Measurements from ENCODE around the gene PANK1. TPM values are rescaled to one million over a fixed set of nuclear protein-coding genes. Genes with fewer than 3 reads are reported as not detected.

The PANK1 gene
- total and polyA plus RNA-seq, 9 of the 15 experiments (the other 6 are each of a cell fraction or from before 2014, with no cell fraction given) = 1.7 to 10.7 (median 6.5) TPM

DNA sequence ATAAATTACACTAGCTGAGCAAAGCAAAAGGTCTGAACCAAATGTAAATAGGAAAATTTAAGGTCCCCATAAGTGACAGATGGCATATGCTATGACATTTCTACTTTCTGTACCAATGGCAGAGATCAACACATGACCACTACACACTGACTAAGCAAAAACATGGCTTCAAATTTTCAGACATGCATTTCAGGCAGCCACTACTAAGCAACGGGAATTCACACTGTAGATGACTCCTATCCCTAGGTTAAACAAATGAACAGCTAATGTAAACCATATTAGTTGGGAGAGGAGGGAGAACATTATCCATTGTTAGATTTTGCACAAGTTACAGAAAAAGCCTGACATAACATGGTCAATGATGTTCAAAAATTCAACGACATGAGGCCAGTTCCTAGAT lies 45.0 kb upstream of the PANK1 start:
- no peaks in the 10 kb centered on the region for H3K36me3 ChIP-seq (ENCODE audit: control insufficient read depth, insufficient read depth, low read length)

DNA sequence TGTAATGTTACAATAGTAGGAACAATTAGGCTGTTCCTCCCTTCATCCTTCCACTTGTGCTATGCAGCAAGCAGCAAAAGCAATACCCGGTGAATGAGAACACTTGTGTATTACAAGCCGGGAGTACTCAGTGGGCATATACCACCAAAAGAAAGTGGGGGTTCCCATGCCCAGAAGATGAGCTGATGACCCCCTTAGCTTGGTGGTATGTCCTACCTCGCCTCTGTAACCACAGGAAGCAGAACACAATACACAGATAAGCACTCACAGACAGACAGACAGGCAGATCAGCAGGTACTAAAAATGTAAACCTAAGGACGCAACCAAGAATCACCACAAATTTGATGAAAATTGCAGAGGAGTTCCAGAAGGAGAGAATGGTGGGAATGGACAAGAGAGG lies 40.9 kb upstream of the PANK1 start:
- POLR2A ChIA-PET = interaction anchor here (1.0 kb wide), 1 partner anchor 15 kb away, joined by 7 read pairs; the partner anchor contains the start of gene KIF20B
- Histone ChIP-seq H3K4me3 (no peak overlapping the region), H4K20me1 (replicated peaks; ENCODE audit: control insufficient read depth, insufficient read depth, low read length) (no peaks in the 10 kb centered on the region), H3K27me3 (ENCODE audit: control insufficient read depth in 2 of 2, insufficient read depth in 2 of 2, low read length in 2 of 2) (no peaks in the 10 kb centered on the region), H3K27ac (ENCODE audit: extremely low read depth, low read depth, low read length) (no peak overlapping the region), H3K9me1 (ENCODE audit: control insufficient read depth, insufficient read depth, low read length) (no peaks in the 10 kb centered on the region), H3K36me3 (ENCODE audit: control insufficient read depth, insufficient read depth, low read length) (no peaks in the 10 kb centered on the region), H3K4me2 (ENCODE audit: insufficient read depth, low read length) (no peak overlapping the region), H3K4me1 (replicated peaks in 1 of 2; ENCODE audit: control insufficient read depth in 2 of 2, insufficient read depth in 2 of 2, low read length in 2 of 2) (no peaks in the 10 kb centered on the region), H3K9me3 (replicated peaks; ENCODE audit: control insufficient read depth, insufficient read depth, low read depth, low read length) (no peaks in the 10 kb centered on the region), H3K9ac (ENCODE audit: insufficient read depth in 1 of 2, low read depth in 2 of 2, low read length in 2 of 2) (no peak overlapping the region), H2AFZ (ENCODE audit: low read depth, low read length) (no peak overlapping the region), H3K79me2 (ENCODE audit: control insufficient read depth, insufficient read depth, low read length) (no peaks in the 10 kb centered on the region)
- FAIRE-seq (no peak), ATAC-seq (no peak), DNase-seq (ENCODE audit: extremely low read depth in 1 of 4, low spot score in 3 of 4) (no peak)
- in situ Hi-C loops (cut with MboI) = no loop called here
- BruUV-seq (replicated peaks) = no TSS peak
- TF ChIP-seq PRMT5 (CRISPR knock-in tag; IDR thresholded peaks at IDR 0.05) = no peak
- no peak for TF ChIP-seq RAD51 (IDR thresholded peaks at IDR 0.05; ENCODE audit: borderline replicate concordance, low read depth)
- TF ChIP-seq, protein P1, sequence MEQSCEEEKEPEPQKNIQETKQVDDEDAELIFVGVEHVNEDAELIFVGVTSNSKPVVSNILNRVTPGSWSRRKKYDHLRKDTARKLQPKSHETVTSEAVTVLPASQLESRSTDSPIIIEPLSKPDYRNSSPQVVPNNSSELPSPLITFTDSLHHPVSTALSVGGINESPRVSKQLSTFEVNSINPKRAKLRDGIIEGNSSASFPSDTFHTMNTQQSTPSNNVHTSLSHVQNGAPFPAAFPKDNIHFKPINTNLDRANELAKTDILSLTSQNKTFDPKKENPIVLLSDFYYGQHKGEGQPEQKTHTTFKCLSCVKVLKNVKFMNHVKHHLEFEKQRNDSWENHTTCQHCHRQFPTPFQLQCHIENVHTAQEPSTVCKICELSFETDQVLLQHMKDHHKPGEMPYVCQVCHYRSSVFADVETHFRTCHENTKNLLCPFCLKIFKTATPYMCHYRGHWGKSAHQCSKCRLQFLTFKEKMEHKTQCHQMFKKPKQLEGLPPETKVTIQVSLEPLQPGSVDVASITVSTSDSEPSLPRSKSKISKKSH (CRISPR knock-in tag; IDR thresholded peaks at IDR 0.05) = no peak
- TF ChIP-seq, protein P2, sequence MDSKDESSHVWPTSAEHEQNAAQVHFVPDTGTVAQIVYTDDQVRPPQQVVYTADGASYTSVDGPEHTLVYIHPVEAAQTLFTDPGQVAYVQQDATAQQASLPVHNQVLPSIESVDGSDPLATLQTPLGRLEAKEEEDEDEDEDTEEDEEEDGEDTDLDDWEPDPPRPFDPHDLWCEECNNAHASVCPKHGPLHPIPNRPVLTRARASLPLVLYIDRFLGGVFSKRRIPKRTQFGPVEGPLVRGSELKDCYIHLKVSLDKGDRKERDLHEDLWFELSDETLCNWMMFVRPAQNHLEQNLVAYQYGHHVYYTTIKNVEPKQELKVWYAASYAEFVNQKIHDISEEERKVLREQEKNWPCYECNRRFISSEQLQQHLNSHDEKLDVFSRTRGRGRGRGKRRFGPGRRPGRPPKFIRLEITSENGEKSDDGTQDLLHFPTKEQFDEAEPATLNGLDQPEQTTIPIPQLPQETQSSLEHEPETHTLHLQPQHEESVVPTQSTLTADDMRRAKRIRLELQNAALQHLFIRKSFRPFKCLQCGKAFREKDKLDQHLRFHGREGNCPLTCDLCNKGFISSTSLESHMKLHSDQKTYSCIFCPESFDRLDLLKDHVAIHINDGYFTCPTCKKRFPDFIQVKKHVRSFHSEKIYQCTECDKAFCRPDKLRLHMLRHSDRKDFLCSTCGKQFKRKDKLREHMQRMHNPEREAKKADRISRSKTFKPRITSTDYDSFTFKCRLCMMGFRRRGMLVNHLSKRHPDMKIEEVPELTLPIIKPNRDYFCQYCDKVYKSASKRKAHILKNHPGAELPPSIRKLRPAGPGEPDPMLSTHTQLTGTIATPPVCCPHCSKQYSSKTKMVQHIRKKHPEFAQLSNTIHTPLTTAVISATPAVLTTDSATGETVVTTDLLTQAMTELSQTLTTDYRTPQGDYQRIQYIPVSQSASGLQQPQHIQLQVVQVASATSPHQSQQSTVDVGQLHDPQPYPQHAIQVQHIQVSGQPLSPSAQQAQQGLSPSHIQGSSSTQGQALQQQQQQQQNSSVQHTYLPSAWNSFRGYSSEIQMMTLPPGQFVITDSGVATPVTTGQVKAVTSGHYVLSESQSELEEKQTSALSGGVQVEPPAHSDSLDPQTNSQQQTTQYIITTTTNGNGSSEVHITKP (IDR thresholded peaks at IDR 0.05; ENCODE audit: partially characterized antibody) = peak; percentile 87
- TF ChIP-seq FOSL1 (tag; conservative IDR thresholded peaks at IDR 0.05) = no peak
- TF ChIP-seq, protein P3, sequence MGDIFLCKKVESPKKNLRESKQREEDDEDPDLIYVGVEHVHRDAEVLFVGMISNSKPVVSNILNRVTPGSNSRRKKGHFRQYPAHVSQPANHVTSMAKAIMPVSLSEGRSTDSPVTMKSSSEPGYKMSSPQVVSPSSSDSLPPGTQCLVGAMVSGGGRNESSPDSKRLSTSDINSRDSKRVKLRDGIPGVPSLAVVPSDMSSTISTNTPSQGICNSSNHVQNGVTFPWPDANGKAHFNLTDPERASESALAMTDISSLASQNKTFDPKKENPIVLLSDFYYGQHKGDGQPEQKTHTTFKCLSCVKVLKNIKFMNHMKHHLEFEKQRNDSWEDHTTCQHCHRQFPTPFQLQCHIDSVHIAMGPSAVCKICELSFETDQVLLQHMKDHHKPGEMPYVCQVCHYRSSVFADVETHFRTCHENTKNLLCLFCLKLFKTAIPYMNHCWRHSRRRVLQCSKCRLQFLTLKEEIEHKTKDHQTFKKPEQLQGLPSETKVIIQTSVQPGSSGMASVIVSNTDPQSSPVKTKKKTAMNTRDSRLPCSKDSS (IDR thresholded peaks at IDR 0.05; ENCODE audit: low read depth, partially characterized antibody) = no peak
- TF ChIP-seq WHSC1 (IDR thresholded peaks at IDR 0.05; ENCODE audit: low read length) = no peak
- intact Hi-C loops (cut with micrococcal nuclease) = no loop called here
- CTCF ChIA-PET (ENCODE audit: low intra/inter-chr PET ratio) = no interaction called here
- WGBS (ENCODE audit: insufficient coverage, low coverage, missing lambda C conversion rate) = 19% methylated on average over 3 of the region's 4 CpGs

More for the DNA sequence above, 45.0 kb upstream of the PANK1 start:
- CTCF ChIA-PET (ENCODE audit: low intra/inter-chr PET ratio) = no interaction called here
- Histone ChIP-seq H3K79me2 (ENCODE audit: control insufficient read depth, insufficient read depth, low read length) (no peaks in the 10 kb centered on the region), H3K27ac (ENCODE audit: extremely low read depth, low read depth, low read length) (no peak overlapping the region), H4K20me1 (replicated peaks; ENCODE audit: control insufficient read depth, insufficient read depth, low read length) (no peaks in the 10 kb centered on the region), H3K9me1 (ENCODE audit: control insufficient read depth, insufficient read depth, low read length) (no peaks in the 10 kb centered on the region), H2AFZ (ENCODE audit: low read depth, low read length) (no peak overlapping the region), H3K9me3 (replicated peaks; ENCODE audit: control insufficient read depth, insufficient read depth, low read depth, low read length) (no peaks in the 10 kb centered on the region), H3K4me3 (no peak overlapping the region), H3K4me2 (ENCODE audit: insufficient read depth, low read length) (no peak overlapping the region), H3K27me3 (ENCODE audit: control insufficient read depth in 2 of 2, insufficient read depth in 2 of 2, low read length in 2 of 2) (no peaks in the 10 kb centered on the region), H3K4me1 (replicated peaks in 1 of 2; ENCODE audit: control insufficient read depth in 2 of 2, insufficient read depth in 2 of 2, low read length in 2 of 2) (no peaks in the 10 kb centered on the region), H3K9ac (ENCODE audit: insufficient read depth in 1 of 2, low read depth in 2 of 2, low read length in 2 of 2) (no peak overlapping the region)
- in situ Hi-C loops (cut with MboI) = no loop called here
- DNase-seq (ENCODE audit: extremely low read depth in 1 of 4, low spot score in 3 of 4) (no peak), FAIRE-seq (no peak), ATAC-seq (no peak)
- intact Hi-C loops (cut with micrococcal nuclease) = no loop called here
- TF ChIP-seq, protein P4, sequence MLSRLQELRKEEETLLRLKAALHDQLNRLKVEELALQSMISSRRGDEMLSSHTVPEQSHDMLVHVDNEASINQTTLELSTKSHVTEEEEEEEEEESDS (CRISPR knock-in tag; IDR thresholded peaks at IDR 0.05) = no peak
- 0 out of 2 replicates have a peak, but pooled peaks have one; percentile 2 for TF ChIP-seq ZNF316 (IDR thresholded peaks at IDR 0.05)
- POLR2A ChIA-PET = interaction anchor here (1.9 kb wide), 1 partner anchor 11 kb away, joined by 5 read pairs; the partner anchor contains the start of gene KIF20B
- WGBS (ENCODE audit: insufficient coverage, low coverage, missing lambda C conversion rate) = 14% methylated on average over 1 of the region's 2 CpGs
- BruUV-seq (replicated peaks) = no TSS peak
